ENCODE data around the gene GDI2. TPM values are rescaled to one million over a fixed set of nuclear protein-coding genes. Genes with fewer than 3 reads are reported as not detected.

The GDI2 gene
- total RNA-seq, result 100 to 1,000 TPM; 194 to 233 (median 210) TPM

- intact Hi-C loops (cut with DNase I), result loop anchor here (5.0 kb wide), 4 partner anchors 36 to 126 kb away; partner anchors contain the start of gene FBH1
- H3K9me3 ChIP-seq, result no peaks in the 10 kb centered on the region
- peak; percentile 99 for DNase-seq (ENCODE audit: extremely low spot score)
- H3K27ac ChIP-seq (replicated peaks in 1 of 4), result peak within 1 kb of the TSS; percentile 98 to 99 (median 98)
- peaks cover 32 to 49% (median 48%) of the 10 kb centered on the region in 4 donors for H3K4me1 ChIP-seq
- H3K27me3 ChIP-seq, result no peaks in the 10 kb centered on the region
- peak within 1 kb of the TSS; percentile 81 to 100 (median 96) for H3K4me3 ChIP-seq
- H3K36me3 ChIP-seq, result no peaks in the 10 kb centered on the region
- WGBS, result 0% methylated on average over 26 of the region's 77 CpGs
- TF ChIP-seq POLR2A (IDR thresholded peaks at IDR 0.05; ENCODE audit: low read depth) (peak; percentile 73), EP300 (IDR thresholded peaks at IDR 0.05) (no peak), POLR2AphosphoS5 (IDR thresholded peaks at IDR 0.05) (peak; percentile 87 to 97)
- TF ChIP-seq, protein P1, sequence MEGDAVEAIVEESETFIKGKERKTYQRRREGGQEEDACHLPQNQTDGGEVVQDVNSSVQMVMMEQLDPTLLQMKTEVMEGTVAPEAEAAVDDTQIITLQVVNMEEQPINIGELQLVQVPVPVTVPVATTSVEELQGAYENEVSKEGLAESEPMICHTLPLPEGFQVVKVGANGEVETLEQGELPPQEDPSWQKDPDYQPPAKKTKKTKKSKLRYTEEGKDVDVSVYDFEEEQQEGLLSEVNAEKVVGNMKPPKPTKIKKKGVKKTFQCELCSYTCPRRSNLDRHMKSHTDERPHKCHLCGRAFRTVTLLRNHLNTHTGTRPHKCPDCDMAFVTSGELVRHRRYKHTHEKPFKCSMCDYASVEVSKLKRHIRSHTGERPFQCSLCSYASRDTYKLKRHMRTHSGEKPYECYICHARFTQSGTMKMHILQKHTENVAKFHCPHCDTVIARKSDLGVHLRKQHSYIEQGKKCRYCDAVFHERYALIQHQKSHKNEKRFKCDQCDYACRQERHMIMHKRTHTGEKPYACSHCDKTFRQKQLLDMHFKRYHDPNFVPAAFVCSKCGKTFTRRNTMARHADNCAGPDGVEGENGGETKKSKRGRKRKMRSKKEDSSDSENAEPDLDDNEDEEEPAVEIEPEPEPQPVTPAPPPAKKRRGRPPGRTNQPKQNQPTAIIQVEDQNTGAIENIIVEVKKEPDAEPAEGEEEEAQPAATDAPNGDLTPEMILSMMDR (IDR thresholded peaks at IDR 0.05), result peak in 1 of 3 experiments; percentile 14
Measured at GRCh38 chr10:5813341-5814109, at the start of gene GDI2. TSS of gene GDI2 (minus strand) at chr10:5813434. CDS start at chr10:5813258, 176 bp downstream.

- 89% methylated on average over 7 of the region's 7 CpGs for WGBS
Measured at GRCh38 chr10:5862360-5862961, 49.2 kb upstream of the GDI2 start.

DNA sequence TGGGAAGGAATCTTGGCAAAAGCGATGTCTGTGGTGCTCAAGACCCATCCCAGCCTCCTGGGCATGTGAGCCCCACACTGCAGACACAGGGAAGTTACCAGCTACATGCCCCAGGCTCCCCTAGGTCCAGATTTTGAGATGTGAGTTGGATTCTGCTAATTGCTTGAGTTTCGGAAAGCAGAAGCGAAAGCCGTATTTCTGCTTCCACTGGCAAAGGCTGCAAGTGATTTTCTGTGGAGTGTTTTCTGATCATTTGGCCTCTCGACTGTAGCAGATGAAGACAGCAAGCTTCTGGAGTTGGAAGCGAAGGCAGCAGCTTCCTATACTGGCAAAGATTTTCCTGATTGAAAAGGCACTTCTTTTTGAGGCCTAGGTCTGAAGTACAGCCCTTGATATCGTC is 46.8 kb upstream of the GDI2 start:
- Histone ChIP-seq H3K27me3 (no peaks in the 10 kb centered on the region), H3K36me3 (peaks cover 0 to 8% (median 0%) of the 10 kb centered on the region in 4 donors), H3K4me1 (no peaks in the 10 kb centered on the region), H3K9me3 (no peaks in the 10 kb centered on the region), H3K4me3 (no peak overlapping the region), H3K27ac (replicated peaks in 1 of 4) (no peak overlapping the region)
- TF ChIP-seq POLR2AphosphoS5 (IDR thresholded peaks at IDR 0.05), result no peak
- TF ChIP-seq, protein P1 (IDR thresholded peaks at IDR 0.05), result no peak
- TF ChIP-seq EP300 (IDR thresholded peaks at IDR 0.05), result no peak
- TF ChIP-seq POLR2A (IDR thresholded peaks at IDR 0.05; ENCODE audit: low read depth), result no peak
- WGBS, result 83% methylated on average over 7 of the region's 7 CpGs
- intact Hi-C loops (cut with DNase I), result no loop called here
- DNase-seq (ENCODE audit: extremely low spot score), result no peak

More at GRCh38 chr10:5862360-5862961, 49.2 kb upstream of the GDI2 start:
- intact Hi-C loops (cut with DNase I), result no loop called here
- Histone ChIP-seq H3K27me3 (no peaks in the 10 kb centered on the region), H3K9me3 (no peaks in the 10 kb centered on the region), H3K27ac (replicated peaks in 1 of 4) (no peak overlapping the region), H3K4me1 (no peaks in the 10 kb centered on the region), H3K4me3 (no peak overlapping the region), H3K36me3 (peaks cover 0 to 8% (median 0%) of the 10 kb centered on the region in 4 donors)
- no peak for DNase-seq (ENCODE audit: extremely low spot score)
- TF ChIP-seq EP300 (IDR thresholded peaks at IDR 0.05), result no peak
- TF ChIP-seq POLR2A (IDR thresholded peaks at IDR 0.05; ENCODE audit: low read depth), result no peak
- TF ChIP-seq, protein P1 (IDR thresholded peaks at IDR 0.05), result no peak
- no peak for TF ChIP-seq POLR2AphosphoS5 (IDR thresholded peaks at IDR 0.05)

- H3K27ac ChIP-seq (replicated peaks in 1 of 4), result no peak overlapping the region
- H3K4me1 ChIP-seq, result no peaks in the 10 kb centered on the region
- no peak for TF ChIP-seq POLR2A (IDR thresholded peaks at IDR 0.05; ENCODE audit: low read depth)
- TF ChIP-seq, protein P1 (IDR thresholded peaks at IDR 0.05), result no peak
- TF ChIP-seq EP300 (IDR thresholded peaks at IDR 0.05), result no peak
- TF ChIP-seq POLR2AphosphoS5 (IDR thresholded peaks at IDR 0.05), result no peak
- no peaks in the 10 kb centered on the region for H3K9me3 ChIP-seq
- peaks cover 0 to 8% (median 0%) of the 10 kb centered on the region in 4 donors for H3K36me3 ChIP-seq
- 81% methylated on average over 4 of the region's 5 CpGs for WGBS
- H3K4me3 ChIP-seq, result no peak overlapping the region
- no peaks in the 10 kb centered on the region for H3K27me3 ChIP-seq
- DNase-seq (ENCODE audit: extremely low spot score), result no peak
- intact Hi-C loops (cut with DNase I), result no loop called here
Measured at GRCh38 chr10:5858811-5859210, 45.6 kb upstream of the GDI2 start.

Data from esophagus muscularis mucosa (tissue), 4 donors.